HG03575 (cell line): ENCODE measurements around the gene JMJD7.

Experiments used
- ATAC-seq: cut with Tn5 transposase; IDR thresholded peaks from one replicate; pipeline ENCODE4 v1.9.1; 2021; ENCODE audit not compliant: unreplicated experiment, insufficient number of reproducible peaks, low FRiP score; ENCODE audit errors: extremely low read depth

JMJD7 gene

DNA sequence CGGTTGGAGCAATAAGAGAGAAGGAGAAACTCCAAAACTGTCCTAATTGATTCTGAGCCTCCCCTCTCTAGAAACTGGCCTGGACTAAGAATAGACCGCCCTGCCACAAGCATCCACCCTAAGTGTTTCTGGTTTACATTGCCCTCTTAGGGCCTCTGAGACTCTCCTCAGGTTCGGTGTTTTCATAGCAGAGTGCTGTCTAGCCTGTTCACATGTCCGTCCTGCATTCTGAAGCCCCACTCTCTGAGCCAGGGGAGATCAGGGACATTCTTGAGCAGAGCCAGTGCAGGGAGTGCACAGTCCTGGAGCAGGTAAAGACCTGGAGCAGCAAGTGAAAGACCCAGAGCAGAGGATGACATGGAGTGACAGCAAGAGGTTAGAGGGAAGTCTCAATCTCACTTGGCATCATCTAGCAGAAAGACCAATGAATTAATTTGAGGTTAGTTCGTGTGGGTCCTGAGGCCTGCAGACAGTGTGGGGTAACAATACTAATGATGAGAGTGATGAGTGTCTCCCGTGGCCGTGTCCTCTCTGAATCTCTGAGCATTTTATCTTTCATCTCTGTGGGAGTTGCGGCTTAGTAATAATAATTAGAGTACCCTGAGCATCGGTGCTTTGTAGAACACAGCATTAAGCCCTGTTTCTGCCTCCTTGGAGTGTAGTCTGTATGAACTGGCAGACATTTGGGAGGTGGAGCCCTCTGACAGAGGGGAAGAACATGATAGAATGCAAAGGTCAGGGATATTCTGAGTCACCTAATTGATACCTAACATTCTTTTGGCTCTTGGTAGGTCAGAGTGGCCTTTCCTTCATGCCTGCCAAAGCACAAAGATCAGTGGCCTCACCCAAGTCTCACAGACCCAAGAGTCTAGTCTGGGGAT is 29.0 kb upstream of the JMJD7 start:
- no peak for ATAC-seq

DNA sequence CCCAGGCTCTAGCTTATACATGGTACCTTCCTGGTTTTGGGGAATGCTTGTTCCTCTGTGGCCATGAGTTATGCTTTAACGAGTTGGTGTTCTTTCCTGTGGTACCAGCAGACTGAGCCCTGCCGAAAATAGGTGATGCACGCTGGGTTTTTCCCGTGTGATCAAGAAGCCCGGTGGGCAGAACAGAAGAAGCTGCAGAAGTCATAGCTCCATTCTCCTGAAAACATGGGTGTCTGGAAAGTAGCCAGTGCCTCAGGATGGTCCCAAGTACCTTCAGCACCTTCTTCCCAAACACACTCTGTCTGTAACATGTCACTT is 28.4 kb upstream of the JMJD7 start:
- no peak for ATAC-seq

DNA sequence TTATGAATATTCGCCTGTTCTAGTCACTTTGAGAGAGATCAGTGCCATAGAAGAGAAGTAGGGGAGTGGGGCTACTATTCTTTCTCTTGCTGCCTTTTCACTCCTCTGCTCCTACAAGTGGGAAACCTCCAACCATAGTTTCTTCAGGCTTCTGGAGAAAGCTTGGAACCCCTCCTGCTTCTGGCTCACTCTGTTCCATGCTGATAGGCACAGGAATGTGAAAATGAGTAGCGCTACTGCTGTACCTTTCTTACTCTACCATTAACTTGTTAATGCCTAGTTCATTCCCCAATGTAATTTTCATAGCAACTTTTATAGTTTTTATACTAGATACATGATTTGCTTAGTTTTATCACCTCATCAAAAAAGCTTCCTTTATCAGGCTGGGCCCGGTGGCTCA is 26.7 kb upstream of the JMJD7 start:
- ATAC-seq = no peak

DNA sequence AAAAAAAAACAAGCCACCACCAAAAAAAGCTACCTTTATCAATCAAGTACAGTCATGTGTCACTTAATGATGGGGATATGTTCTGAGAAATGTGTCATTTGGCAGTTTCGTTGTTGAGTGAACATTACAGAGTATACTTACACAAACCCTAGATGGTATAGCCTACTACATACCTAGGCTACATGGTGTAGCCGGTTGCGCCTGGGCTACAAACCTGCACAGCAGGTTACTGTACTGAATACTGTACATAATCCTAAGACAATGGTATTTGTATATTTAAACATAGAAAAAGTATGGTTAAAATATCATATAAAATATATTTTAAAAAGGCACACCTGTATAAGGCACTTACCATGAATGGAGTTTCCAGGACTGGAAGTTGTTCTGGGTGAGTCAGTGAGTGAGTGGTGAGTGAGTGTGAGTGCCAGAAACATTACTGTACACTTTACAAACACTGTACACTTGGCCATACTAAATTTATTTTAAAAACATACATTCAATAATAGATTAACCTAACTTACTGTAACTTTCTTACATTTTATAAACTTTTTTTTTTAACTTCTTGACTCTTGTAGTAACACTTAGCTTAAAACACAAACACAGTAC is 25.9 kb upstream of the JMJD7 start:
- no peak for ATAC-seq

DNA sequence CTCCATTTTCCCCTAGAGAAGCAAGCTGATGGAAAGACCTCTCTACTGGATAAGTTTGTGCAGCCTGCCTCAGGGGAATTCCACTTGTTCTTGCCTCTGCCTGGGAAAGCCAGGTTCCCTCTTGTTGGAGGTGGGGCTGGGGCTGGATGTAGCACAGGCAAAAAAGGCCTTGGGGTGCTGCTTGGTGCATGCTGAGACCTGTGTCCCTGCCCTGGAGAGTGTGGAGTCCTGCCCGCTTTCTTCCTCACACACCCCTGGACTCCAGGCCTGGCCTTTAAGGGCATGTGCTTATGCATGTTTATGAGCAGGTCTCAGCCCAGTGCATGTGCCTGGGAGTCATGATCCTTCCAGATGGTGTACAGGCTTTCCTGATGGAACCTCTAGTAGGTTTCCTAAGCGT is 23.5 kb upstream of the JMJD7 start:
- ATAC-seq = no peak

DNA sequence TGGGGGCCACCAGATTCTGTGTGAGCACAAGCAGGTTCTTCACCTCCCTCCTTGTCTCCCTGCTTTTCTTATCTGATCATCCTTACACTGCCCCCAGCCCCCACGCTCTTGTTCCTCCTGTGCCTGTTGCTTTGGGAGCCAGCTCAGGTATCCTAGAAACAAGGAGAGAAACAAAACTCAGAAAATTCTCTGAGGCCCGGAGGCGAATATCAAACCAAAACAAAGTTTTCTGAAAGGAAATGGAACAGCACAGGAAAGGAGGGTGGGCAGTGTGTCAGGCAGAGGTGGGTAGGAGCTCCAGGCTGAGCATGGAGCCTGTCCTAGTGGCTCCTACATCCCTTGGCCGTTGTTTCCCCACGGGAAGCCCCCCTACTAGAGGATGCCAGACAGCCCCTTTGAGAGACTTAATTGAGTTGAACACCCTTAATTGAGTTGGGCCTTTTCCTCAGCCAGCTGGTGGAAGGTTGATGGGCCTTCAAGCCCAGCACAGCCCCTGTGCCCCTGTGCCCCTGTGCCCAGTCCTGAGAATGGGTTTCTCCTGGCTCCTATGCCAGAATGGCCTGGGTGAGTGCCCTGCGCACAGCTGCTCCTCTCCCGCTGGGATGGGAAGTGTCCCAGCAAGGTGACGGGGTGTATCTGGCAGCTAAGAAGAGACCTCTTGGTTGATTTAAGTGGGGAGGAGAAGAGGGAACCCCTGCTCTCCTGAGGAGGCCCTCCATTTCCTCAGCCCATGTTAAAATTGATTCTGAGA is 22.8 kb upstream of the JMJD7 start:
- ATAC-seq = no peak

DNA sequence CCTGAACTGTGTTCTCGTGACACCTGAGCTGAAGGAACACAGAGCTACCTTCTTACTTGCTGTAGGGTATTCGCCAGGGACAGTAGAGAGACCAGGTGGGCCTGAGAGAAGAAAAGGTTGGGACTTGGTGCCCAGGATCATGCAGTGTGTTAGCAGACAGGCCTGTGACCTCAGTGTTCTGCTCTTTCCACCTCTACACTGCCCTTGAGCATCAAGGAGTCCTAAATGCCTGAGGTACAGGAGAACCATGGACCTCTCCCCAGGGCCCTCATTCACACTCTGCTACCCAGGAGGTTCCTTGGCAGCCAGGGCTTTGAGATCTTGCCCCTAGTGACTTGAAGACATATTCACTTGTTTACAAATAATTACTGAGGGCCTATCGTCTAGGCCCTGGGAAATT is 22.2 kb upstream of the JMJD7 start:
- ATAC-seq = no peak

DNA sequence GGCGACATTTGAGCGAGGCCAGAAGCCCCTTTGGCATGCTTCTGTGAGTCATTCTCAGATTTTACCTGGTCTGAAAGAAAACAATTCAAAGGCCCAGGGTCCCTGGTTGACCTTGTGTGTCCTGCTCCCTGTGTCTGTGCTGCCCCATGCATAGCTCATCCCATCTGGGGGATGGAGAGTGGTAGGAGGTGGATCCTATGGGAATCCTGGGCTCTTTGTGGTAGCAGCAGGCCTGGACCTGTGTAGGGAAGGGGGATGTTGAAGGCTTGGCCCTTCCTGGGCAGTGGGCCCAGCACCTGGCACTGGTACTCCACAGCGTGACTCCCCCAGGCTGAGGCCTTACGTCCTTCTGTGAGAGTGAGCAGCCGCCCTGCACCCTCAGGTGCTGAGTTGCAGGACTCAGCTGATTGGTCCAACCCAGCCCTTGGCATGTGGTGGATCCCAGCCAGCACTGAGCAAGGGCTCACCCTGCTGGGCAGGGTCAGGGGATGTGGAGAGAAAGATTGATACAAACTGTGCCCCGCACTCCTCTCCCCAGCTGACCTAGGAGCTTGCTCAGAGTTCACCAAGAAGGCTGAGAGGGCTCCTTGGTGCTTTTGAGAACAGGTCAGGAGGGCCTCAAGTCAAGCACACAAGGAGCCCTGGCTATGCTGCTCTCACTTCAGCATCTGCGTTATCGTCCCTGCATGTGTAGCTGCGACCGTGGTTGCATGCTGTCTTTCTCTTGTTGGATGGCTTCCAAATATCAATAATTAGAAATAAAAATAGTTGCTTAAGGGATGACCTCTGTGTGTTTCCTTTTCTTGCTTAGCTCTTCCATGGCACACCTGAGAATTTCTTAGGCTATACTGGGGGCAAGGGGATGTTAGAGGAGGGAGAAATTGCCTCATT is 21.4 kb upstream of the JMJD7 start:
- ATAC-seq = no peak

DNA sequence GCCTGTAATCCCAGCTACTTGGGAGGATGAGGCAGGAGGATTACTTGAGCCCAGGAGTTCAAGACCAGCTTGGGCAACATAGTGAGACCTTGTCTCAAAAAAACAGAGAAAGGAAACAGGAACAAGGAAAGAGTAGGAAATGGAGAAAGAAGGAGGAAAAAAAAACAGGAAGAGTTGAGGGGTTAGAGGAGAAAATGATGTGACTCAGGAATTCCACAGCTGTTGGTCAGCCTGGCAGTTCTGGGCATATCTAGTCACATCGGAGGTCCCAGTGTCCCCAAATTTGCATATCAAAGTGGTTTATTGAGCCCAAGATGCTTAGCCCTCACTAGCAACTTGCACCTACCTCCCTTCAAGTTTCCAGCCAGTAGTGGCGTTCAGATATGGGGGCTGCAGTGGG is 18.8 kb upstream of the JMJD7 start:
- ATAC-seq = no peak

DNA sequence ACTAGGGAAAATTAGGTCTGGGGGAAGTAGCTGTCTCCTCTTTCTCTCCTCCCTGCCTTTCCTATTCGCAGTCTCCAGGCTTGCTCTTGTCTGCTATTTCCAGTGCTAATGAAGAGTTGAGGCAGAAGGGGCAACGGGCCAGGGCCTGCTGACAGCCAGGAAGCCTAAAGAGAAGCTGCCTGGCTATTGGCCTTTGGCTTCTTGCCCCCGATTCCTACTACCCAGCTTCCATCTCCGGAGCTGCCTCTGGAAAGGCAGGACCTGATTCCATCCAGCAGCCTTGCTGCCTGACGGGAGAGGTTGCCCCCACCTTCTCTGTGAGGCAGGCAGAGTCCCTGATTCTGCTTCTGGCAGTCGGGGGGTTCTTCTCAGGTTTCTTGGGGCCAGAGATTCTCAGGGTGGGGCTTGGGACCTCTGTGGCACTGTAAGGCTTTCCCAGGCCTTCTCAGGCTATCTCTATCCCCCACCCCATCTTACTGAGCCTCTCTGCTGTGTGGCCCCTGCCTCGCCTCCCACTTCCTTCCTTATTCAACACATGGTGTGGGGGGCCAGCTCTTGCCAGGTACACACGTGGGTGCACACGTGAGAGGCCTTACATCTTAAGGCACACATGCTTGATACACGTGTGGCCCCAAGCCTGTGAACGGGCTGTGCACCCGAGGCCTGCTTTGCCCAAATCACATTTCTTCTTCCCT is 18.2 kb upstream of the JMJD7 start:
- ATAC-seq = no peak

DNA sequence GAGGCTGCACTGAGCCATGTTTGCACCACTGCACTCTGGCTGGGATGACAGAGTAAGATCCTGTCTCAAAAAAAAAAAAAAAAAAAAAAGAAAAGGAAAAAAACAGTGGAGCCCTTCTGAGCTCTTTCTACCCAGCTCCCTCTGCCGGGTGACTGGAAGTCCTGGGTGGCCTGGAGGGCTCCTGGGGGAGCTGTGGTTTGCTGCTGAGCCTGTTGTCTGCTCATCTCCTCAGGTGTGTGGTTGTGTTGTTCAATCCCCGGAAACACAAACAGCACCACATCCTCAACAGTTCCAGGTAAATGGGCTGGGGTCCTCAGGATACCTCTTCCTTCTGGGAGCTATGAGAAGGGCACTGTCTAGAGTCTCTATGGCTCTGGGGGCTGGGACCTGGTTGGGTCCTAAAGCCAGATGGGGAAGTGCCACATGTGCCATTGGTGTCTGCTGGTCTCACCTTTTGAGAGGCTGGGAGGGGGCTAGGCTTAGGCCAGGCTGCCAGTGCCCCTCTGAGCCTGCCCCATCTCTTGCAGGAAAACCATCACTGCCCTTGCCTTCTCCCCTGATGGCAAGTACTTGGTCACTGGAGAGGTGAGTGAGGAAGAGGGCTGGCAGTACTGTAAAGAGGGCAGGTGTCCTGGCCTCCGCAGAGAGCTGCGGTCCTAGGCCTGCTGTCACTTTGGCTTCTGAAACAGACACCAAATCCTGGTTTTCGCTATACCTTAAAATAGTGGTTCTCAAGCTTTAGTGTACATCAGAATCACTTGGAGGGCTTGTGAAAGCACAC is 17.1 kb upstream of the JMJD7 start:
- ATAC-seq = no peak

DNA sequence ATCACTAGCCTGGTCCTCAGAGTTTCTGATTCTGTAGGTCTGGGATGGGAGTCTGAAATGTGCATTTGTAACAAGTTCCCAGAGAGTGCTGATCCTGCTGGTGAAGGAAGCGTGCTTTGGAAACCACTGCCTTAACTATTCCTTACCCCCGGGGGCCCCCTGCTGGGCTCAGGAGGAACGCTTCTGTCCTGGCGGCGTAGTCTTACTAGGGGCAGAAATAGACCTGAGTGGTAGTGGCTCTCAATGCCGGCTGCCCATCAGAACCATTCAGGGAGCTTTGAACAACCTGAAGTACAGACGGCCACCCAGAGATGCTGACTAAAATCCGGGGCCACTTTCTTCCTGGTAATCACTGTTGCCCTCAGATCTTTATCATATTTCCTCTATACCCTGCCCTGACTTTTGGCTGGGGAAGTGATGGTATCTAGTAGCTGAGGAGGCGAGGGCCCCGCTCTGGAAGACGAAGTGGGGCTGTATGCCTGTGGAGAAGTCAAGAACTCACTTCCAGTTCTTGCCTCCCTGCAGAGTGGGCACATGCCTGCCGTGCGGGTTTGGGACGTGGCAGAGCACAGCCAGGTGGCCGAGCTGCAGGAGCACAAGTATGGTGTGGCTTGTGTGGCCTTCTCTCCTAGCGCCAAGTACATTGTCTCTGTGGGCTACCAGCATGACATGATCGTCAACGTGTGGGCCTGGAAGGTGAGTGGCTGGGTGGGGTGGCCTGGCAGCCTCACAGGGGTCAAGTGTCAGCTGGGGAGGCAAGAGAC is 16.3 kb upstream of the JMJD7 start:
- no peak for ATAC-seq

DNA sequence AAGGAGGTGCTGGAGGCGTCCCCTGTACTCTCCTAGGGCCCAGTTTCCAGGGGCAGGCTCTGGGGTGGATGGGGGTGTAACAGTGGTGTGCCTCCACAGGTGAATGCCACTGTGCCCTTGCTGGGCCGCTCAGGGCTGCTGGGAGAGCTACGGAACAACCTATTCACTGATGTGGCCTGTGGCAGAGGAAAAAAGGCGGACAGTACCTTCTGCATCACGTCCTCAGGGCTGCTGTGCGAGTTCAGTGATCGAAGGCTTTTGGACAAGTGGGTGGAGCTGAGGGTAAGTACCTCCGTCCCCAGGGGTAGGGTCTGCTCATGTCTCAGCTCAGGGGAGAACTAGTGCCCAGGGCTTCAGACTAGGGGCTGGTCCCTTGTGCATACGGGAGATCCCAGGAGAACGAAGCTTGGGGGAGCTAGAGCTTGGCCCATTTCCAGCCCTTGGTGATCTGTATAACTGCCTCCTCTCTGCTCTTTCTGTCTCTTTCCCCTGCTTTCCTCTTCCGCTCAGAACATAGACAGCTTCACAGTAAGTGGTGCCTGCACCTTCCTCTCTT is 15.0 kb upstream of the JMJD7 start:
- ATAC-seq = no peak

DNA sequence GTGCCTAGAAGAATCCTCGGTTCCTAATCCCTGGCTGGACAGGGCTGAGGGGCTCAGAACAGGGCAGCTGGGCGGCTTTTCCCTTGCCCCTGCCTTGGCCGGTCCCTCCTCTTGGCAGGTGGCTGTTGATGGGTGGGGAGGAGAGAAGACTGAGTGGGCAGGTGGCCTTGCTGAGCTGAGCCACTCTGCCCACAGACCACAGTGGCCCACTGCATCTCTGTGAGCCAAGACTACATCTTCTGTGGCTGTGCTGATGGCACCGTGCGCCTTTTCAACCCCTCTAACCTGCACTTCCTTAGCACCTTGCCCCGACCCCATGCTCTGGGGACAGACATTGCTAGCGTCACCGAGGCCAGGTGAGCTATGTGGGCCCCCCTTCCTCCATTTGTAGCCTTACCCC is 14.5 kb upstream of the JMJD7 start:
- ATAC-seq = no peak

DNA sequence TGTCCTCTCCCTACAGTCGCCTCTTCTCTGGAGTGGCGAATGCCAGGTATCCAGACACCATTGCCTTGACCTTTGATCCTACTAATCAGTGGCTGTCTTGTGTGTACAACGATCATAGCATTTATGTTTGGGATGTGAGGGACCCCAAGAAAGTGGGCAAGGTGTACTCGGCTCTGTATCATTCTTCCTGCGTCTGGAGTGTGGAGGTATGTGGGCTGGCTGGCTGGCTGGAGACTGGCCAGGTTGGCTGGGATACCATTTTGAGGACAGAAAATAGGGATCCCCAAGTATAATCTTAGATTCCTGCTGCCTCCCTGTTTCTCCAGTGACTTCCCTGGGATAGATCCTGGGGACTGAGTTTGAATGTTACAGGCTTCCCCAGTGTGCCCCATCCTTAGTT is 13.4 kb upstream of the JMJD7 start:
- ATAC-seq = no peak

DNA sequence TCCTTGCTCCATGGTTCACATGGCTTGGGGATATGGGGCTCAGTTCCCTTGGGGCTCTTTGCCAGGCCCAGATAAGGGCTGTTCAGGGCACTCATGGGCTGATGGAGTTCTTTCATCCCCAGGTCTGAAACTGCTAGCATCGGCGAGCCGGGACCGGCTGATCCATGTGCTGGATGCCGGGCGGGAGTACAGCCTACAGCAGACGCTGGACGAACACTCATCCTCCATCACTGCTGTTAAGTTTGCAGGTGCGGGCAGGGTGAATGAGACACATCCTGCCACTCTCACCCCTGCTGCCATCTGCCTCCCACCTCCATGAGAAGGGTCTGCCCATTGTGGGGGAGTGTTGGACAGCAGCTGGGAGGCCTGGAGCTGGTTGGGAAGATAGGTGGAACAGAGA is 11.1 kb upstream of the JMJD7 start:
- no peak for ATAC-seq

DNA sequence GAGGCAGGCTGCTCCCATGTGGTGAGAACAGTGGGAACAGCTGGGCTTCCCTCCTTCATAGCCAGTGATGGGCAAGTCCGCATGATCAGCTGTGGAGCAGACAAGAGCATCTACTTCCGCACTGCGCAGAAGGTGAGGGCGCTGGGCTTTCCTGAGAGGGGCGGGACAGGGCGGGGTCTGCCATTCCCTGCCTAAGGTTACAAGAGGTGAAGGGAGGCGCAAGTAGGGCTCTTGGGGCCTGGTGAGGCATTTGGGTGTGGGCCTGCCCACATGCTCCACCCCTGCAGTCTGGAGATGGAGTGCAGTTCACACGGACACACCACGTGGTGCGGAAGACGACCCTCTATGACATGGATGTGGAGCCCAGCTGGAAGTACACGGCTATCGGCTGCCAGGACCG is 10.6 kb upstream of the JMJD7 start:
- ATAC-seq = no peak
